H1 (cell line): ENCODE measurements around the gene SOCS6. TPM values are rescaled to one million over a fixed set of nuclear protein-coding genes. Genes with fewer than 3 reads are reported as not detected.

Experiments used
- CTCF ChIA-PET: fragments of 300-600 bp; sonication (Branson Sonifier 250); formaldehyde crosslinking; loops from one replicate; lab custom pipeline; 2021; ENCODE audit not compliant: partially characterized antibody; lab: Charles Lee
- POLR2A ChIA-PET: fragments of 300-600 bp; sonication (Branson Sonifier 250); formaldehyde crosslinking; loops from one replicate; lab custom pipeline; 2021; ENCODE audit warnings: inconsistent platforms; ENCODE audit not compliant: partially characterized antibody; lab: Charles Lee
- DNase-seq, 2 experiments: peaks; one replicate each; pipeline versions ENCODE4 v3.0.0 to v3.0.0-alpha.2; 2010 to 2022; ENCODE audit warnings: low spot score in 2 of 2, low read depth in 1 of 2, mixed read lengths in 1 of 2
- FAIRE-seq: peaks from 2 replicates; lab custom pipeline; 2011; peaks lifted over from hg19 to GRCh38; lab: Jason Lieb, UNC
- H2AFZ ChIP-seq: 2 replicates; pipeline ENCODE4 v1.8.1; 2012; ENCODE audit warnings: low read length, inconsistent platforms
- H2AK5ac ChIP-seq: 2 replicates; pipeline ENCODE4 v1.6.1; 2013; ENCODE audit warnings: low read depth, low read length
- H2BK120ac ChIP-seq: replicated peaks from 2 replicates; pipeline ENCODE3; 2013; ENCODE audit warnings: low read depth, low read length, inconsistent platforms
- H2BK12ac ChIP-seq: 2 replicates; pipeline ENCODE4 v1.6.1; 2013; ENCODE audit warnings: low read depth, low read length
- H2BK15ac ChIP-seq: 2 replicates; pipeline ENCODE4 v1.6.1; 2013; ENCODE audit warnings: low read length
- H2BK20ac ChIP-seq: 2 replicates; pipeline ENCODE4 v1.6.1; 2013; ENCODE audit warnings: low read length
- H2BK5ac ChIP-seq: 2 replicates; pipeline ENCODE4 v1.6.1; 2013; ENCODE audit warnings: low read depth, low read length
- H3K14ac ChIP-seq: 2 replicates; pipeline ENCODE4 v1.6.1; 2013; ENCODE audit warnings: inconsistent platforms; ENCODE audit not compliant: insufficient read length
- H3K18ac ChIP-seq: 2 replicates; pipeline ENCODE4 v1.6.1; 2013; ENCODE audit warnings: low read length; ENCODE audit errors: extremely low read depth
- H3K23ac ChIP-seq: 2 replicates; pipeline ENCODE4 v1.6.1; 2013; ENCODE audit warnings: inconsistent platforms; ENCODE audit not compliant: insufficient read length
- H3K23me2 ChIP-seq: 2 replicates; pipeline ENCODE4 v1.6.1; 2013; ENCODE audit warnings: low read depth, low read length
- H3K27ac ChIP-seq: 2 replicates; pipeline ENCODE4 v1.6.1; 2011; ENCODE audit warnings: low read depth, low read length, inconsistent platforms
- H3K27me3 ChIP-seq, 4 experiments: replicated peaks in 1 of 4; 1 replicate in 1 of 4; 2 replicates in 3 of 4; pipeline versions ENCODE4 v1.6.1 to v1.8.1; 2011 to 2013; ENCODE audit warnings: low read length in 3 of 4, mild to moderate bottlenecking in 3 of 4, inconsistent platforms in 2 of 4, mixed read lengths in 2 of 4, moderate library complexity in 1 of 4; ENCODE audit not compliant: control insufficient read depth in 3 of 4, insufficient read depth in 3 of 4; ENCODE audit errors: extremely low read depth in 1 of 4
- H3K36me3 ChIP-seq, 4 experiments: 2 replicates each; pipeline versions ENCODE4 v1.6.1 to v1.8.1; 2011 to 2013; ENCODE audit warnings: mild to moderate bottlenecking in 4 of 4, low read length in 3 of 4, moderate library complexity in 2 of 4, control low read depth in 1 of 4, inconsistent platforms in 1 of 4; ENCODE audit not compliant: insufficient read depth in 4 of 4, control insufficient read depth in 2 of 4
- H3K4ac ChIP-seq: replicated peaks from 2 replicates; pipeline ENCODE3; 2013; ENCODE audit warnings: low read length, low read depth, mixed read lengths, inconsistent platforms; ENCODE audit not compliant: insufficient read length
- H3K4me1 ChIP-seq, 4 experiments: replicated peaks in 1 of 4; 1 replicate in 1 of 4; 2 replicates in 3 of 4; pipeline versions ENCODE4 v1.6.1 to v1.8.1; 2011 to 2013; ENCODE audit warnings: low read length in 3 of 4, inconsistent platforms in 2 of 4, mixed read lengths in 1 of 4; ENCODE audit not compliant: insufficient read depth in 4 of 4, control insufficient read depth in 3 of 4
- H3K4me2 ChIP-seq, 2 experiments: 2 replicates each; pipeline versions ENCODE4 v1.6.1 to v1.8.1; 2011 to 2013; ENCODE audit warnings: low read depth in 2 of 2, low read length in 2 of 2, control low read depth in 1 of 2, inconsistent platforms in 1 of 2, mild to moderate bottlenecking in 1 of 2; ENCODE audit not compliant: insufficient read depth in 1 of 2
- H3K4me3 ChIP-seq, 4 experiments: fragments of 200-600, 300-600 bp in 1 of 4; sonication (generic), shearing (Covaris generic), sonication (Bioruptor Twin) in 1 of 4; 2 replicates each; pipeline versions ENCODE4 v1.5.1 to v1.8.1; 2011 to 2016; ENCODE audit warnings: low read length in 4 of 4, low read depth in 3 of 4, control low read depth in 2 of 4, inconsistent platforms in 2 of 4, mild to moderate bottlenecking in 2 of 4, mixed read lengths in 1 of 4, moderate library complexity in 1 of 4; ENCODE audit not compliant: insufficient read depth in 2 of 4; ENCODE audit errors: extremely low read depth in 1 of 4
- H3K56ac ChIP-seq: replicated peaks from 2 replicates; pipeline ENCODE3; 2013; ENCODE audit warnings: low read depth, mild to moderate bottlenecking, mixed read lengths, low read length, inconsistent platforms; ENCODE audit not compliant: insufficient read length
- H3K79me1 ChIP-seq: 2 replicates; pipeline ENCODE4 v1.6.1; 2013; ENCODE audit warnings: low read depth, low read length, control low read depth
- H3K79me2 ChIP-seq, 2 experiments: 2 replicates each; pipeline versions ENCODE4 v1.6.1 to v1.8.1; 2012 to 2013; ENCODE audit warnings: low read length in 2 of 2, mild to moderate bottlenecking in 2 of 2, inconsistent platforms in 1 of 2; ENCODE audit not compliant: insufficient read depth in 2 of 2, control insufficient read depth in 1 of 2
- H3K9ac ChIP-seq, 4 experiments: replicated peaks in 1 of 4; 1 replicate in 1 of 4; 2 replicates in 3 of 4; pipeline versions ENCODE4 v1.6.1 to v1.8.1; 2011 to 2013; ENCODE audit warnings: low read depth in 3 of 4, low read length in 3 of 4, control low read depth in 2 of 4, mild to moderate bottlenecking in 2 of 4, moderate library complexity in 2 of 4, inconsistent platforms in 1 of 4; ENCODE audit errors: extremely low read depth in 1 of 4
- H3K9me3 ChIP-seq, 2 experiments: 2 replicates each; pipeline versions ENCODE4 v1.6.1 to v1.8.1; 2012 to 2013; ENCODE audit warnings: mild to moderate bottlenecking in 2 of 2, moderate library complexity in 2 of 2, control low read depth in 1 of 2, inconsistent platforms in 1 of 2, low read depth in 1 of 2, low read length in 1 of 2, mixed read lengths in 1 of 2; ENCODE audit not compliant: insufficient read depth in 2 of 2
- H4K20me1 ChIP-seq, 2 experiments: replicated peaks in 1 of 2; 2 replicates each; pipeline versions ENCODE3 to v1.8.1; 2011 to 2013; ENCODE audit warnings: inconsistent platforms in 2 of 2, low read length in 2 of 2, mild to moderate bottlenecking in 1 of 2; ENCODE audit not compliant: insufficient read depth in 2 of 2, control insufficient read depth in 1 of 2
- H4K5ac ChIP-seq: 2 replicates; pipeline ENCODE4 v1.6.1; 2013; ENCODE audit warnings: low read length, low read depth, mixed read lengths, inconsistent platforms; ENCODE audit not compliant: insufficient read length
- H4K8ac ChIP-seq: 2 replicates; pipeline ENCODE4 v1.8.0; 2013; ENCODE audit warnings: mild to moderate bottlenecking, moderate library complexity, low read length, inconsistent platforms; ENCODE audit not compliant: insufficient read depth; ENCODE audit errors: extremely low read depth
- H4K91ac ChIP-seq: replicated peaks from 2 replicates; pipeline ENCODE3; 2013; ENCODE audit warnings: low read length, mixed read lengths, inconsistent platforms; ENCODE audit not compliant: insufficient read length
- ATF3 ChIP-seq: IDR thresholded peaks from 2 replicates; pipeline ENCODE4 v1.6.1; 2011; ENCODE audit warnings: low read depth, mild to moderate bottlenecking, low read length; ENCODE audit not compliant: insufficient read depth
- CREB1 ChIP-seq: IDR thresholded peaks from 2 replicates; pipeline ENCODE4 v1.6.1; 2012; ENCODE audit warnings: inconsistent platforms
- MAFK ChIP-seq: IDR thresholded peaks from 2 replicates; pipeline ENCODE4 v1.6.1; 2012; ENCODE audit warnings: low read depth, mild to moderate bottlenecking, improper control_type of control experiment, low read length
- NANOG ChIP-seq: IDR thresholded peaks from 2 replicates; pipeline ENCODE4 v1.6.1; 2011; ENCODE audit warnings: low read length, low read depth, mild to moderate bottlenecking, inconsistent platforms; ENCODE audit not compliant: insufficient read depth, poor library complexity, severe bottlenecking
- NRF1 ChIP-seq: IDR thresholded peaks from 2 replicates; pipeline ENCODE4 v1.6.1; 2011; ENCODE audit warnings: mild to moderate bottlenecking, low read depth, low read length, improper control_type of control experiment
- POLR2AphosphoS5 ChIP-seq: IDR thresholded peaks from 2 replicates; pipeline ENCODE4 v1.6.1; 2011; ENCODE audit warnings: low read depth, low read length
- POU5F1 ChIP-seq: IDR thresholded peaks from 2 replicates; pipeline ENCODE4 v1.6.1; 2011; ENCODE audit warnings: low read depth, mild to moderate bottlenecking, low read length, moderate library complexity
- TAF7 ChIP-seq: optimal IDR thresholded peaks from 2 replicates; pipeline ENCODE3; 2011; ENCODE audit warnings: low read depth, mild to moderate bottlenecking, inconsistent platforms, low read length, moderate library complexity, borderline replicate concordance
- TEAD4 ChIP-seq: IDR thresholded peaks from 2 replicates; pipeline ENCODE4 v1.6.1; 2012; ENCODE audit warnings: low read depth, low read length, inconsistent platforms, mixed read lengths
- WGBS, 2 experiments: shearing (Covaris generic) in 1 of 2; methylation state at CpG; one replicate each; pipeline versions ENCODE4 v1.1.6 to v1.1.7; 2013 to 2015; ENCODE audit warnings: low lambda C conversion rate in 2 of 2, mixed read lengths in 2 of 2, inconsistent platforms in 1 of 2, low coverage in 1 of 2, missing lambda C conversion rate in 1 of 2; ENCODE audit not compliant: insufficient replicate concordance in 2 of 2, insufficient coverage in 1 of 2, insufficient read length in 1 of 2; ENCODE audit errors: extremely low coverage in 1 of 2, missing lambda C conversion rate in 1 of 2; 5-methylcytosine and 5-hydroxymethylcytosine counted together
- polyA plus RNA-seq, 7 experiments: library from polyadenylated mRNA; depleted of rRNA in 3 of 7; stranded (reverse) in 5 of 7; unstranded in 2 of 7; fragments of >200 nt in 5 of 7; fragments of 200-250 nt in 2 of 7; gene quantifications; 1 replicate in 5 of 7; 2 replicates in 1 of 7; 4 replicates in 1 of 7; pipeline versions ENCODE4 v1.2.1 to v1.2.3, GENCODE V29; 2011 to 2013; ENCODE audit warnings: missing spikeins in 2 of 7, mixed read lengths in 2 of 7
- total RNA-seq: library from RNA; stranded (reverse); fragmentation: NEBNext Ultra II Directional; extraction: Animal tissue kit (Norgen Biotek cat#: 25700); gene quantifications from 2 replicates; pipeline ENCODE4 v1.2.1, GENCODE V29; 2021
- TF ChIP-seq, protein P1 (sequence below): IDR thresholded peaks from 2 replicates; pipeline ENCODE4 v1.6.1; 2012; ENCODE audit warnings: low read length, inconsistent platforms

Gene SOCS6
- total and polyA plus RNA-seq, 2 of the 8 experiments (the other 6 are each of a cell fraction or from before 2014, with no cell fraction given): 9.1 to 22.9 TPM

GRCh38 chr18:70310560-70311320 is 21.9 kb downstream of the SOCS6 start:
- no peak overlapping the region for H4K91ac ChIP-seq
- H3K4me2 ChIP-seq: no peak overlapping the region
- peaks cover 15 to 95% of the 10 kb centered on the region in 2 experiments for H3K79me2 ChIP-seq
- H3K4me1 ChIP-seq: no peaks in the 10 kb centered on the region
- peaks cover 0 to 1% of the 10 kb centered on the region in 2 experiments for H4K20me1 ChIP-seq
- H3K23me2 ChIP-seq: no peaks in the 10 kb centered on the region
- H4K5ac ChIP-seq: no peak overlapping the region
- peaks cover 0 to 8% of the 10 kb centered on the region in 2 experiments; a peak in 1 of 4 replicates for H3K9me3 ChIP-seq
- H3K27ac ChIP-seq: no peak overlapping the region
- no peaks in the 10 kb centered on the region for H3K36me3 ChIP-seq
- H2BK15ac ChIP-seq: no peak overlapping the region
- H3K4ac ChIP-seq: no peak overlapping the region
- H3K18ac ChIP-seq: no peak overlapping the region
- WGBS, 2 experiments: 95% methylated on average over 6 of the region's 6 CpGs; no CpG with 5 or more reads in 1 of the 2 experiments
- no peak overlapping the region for H3K14ac ChIP-seq
- no peak overlapping the region for H3K23ac ChIP-seq
- no peaks in the 10 kb centered on the region for H3K27me3 ChIP-seq
- DNase-seq (no peak), FAIRE-seq (no peak)
- no peak overlapping the region for H2BK20ac ChIP-seq
- no peak overlapping the region for H3K56ac ChIP-seq
- H3K9ac ChIP-seq: no peak overlapping the region
- ChIA-PET POLR2A (no interaction called here), CTCF (no interaction called here)
- 0 out of 2 replicates have a peak, but pooled peaks cover 3% of the 10 kb centered on the region for H3K79me1 ChIP-seq
- H2BK120ac ChIP-seq: no peak overlapping the region
- no peak overlapping the region for H4K8ac ChIP-seq
- H2AFZ ChIP-seq: no peak overlapping the region
- no peak overlapping the region for H2BK12ac ChIP-seq
- H3K4me3 ChIP-seq: no peak overlapping the region
- H2BK5ac ChIP-seq: no peak overlapping the region
- no peak overlapping the region for H2AK5ac ChIP-seq
- no peak for TF ChIP-seq TAF7
- no peak for TF ChIP-seq TEAD4
- TF ChIP-seq ATF3: no peak
- TF ChIP-seq NANOG: no peak
- TF ChIP-seq NRF1: no peak
- TF ChIP-seq MAFK: no peak
- TF ChIP-seq POLR2AphosphoS5: no peak
- TF ChIP-seq, protein P1, sequence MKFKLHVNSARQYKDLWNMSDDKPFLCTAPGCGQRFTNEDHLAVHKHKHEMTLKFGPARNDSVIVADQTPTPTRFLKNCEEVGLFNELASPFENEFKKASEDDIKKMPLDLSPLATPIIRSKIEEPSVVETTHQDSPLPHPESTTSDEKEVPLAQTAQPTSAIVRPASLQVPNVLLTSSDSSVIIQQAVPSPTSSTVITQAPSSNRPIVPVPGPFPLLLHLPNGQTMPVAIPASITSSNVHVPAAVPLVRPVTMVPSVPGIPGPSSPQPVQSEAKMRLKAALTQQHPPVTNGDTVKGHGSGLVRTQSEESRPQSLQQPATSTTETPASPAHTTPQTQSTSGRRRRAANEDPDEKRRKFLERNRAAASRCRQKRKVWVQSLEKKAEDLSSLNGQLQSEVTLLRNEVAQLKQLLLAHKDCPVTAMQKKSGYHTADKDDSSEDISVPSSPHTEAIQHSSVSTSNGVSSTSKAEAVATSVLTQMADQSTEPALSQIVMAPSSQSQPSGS: no peak
- TF ChIP-seq POU5F1: no peak
- TF ChIP-seq CREB1: no peak
